ENCODE results near the gene GNLY.

GNLY gene

GRCh38 chr2:85728883-85729824, 35.0 kb downstream of the GNLY start:
- DNase-seq = peak; percentile 65 to 79
- TF ChIP-seq GATA1 (IDR thresholded peaks at IDR 0.05; ENCODE audit: low read depth, low read length) = no peak
- no peak for TF ChIP-seq POLR2A (IDR thresholded peaks at IDR 0.05; ENCODE audit: low read length)

- TF ChIP-seq GATA1 (IDR thresholded peaks at IDR 0.05; ENCODE audit: low read depth, low read length) (no peak), POLR2A (IDR thresholded peaks at IDR 0.05; ENCODE audit: low read length) (no peak)
- no peak for DNase-seq
These were observed 35.8 kb downstream of the GNLY start for GRCh38 chr2:85729825-85730510.

GRCh38 chr2:85730686-85731230, 36.6 kb downstream of the GNLY start:
- DNase-seq = no peak
- no peak for TF ChIP-seq POLR2A (IDR thresholded peaks at IDR 0.05; ENCODE audit: low read length)
- no peak for TF ChIP-seq GATA1 (IDR thresholded peaks at IDR 0.05; ENCODE audit: low read depth, low read length)

- TF ChIP-seq GATA1 (IDR thresholded peaks at IDR 0.05; ENCODE audit: low read depth, low read length) = no peak
- no peak for TF ChIP-seq POLR2A (IDR thresholded peaks at IDR 0.05; ENCODE audit: low read length)
- no peak for DNase-seq
These were observed 37.4 kb downstream of the GNLY start for GRCh38 chr2:85731606-85732005.

- TF ChIP-seq GATA1 (IDR thresholded peaks at IDR 0.05; ENCODE audit: low read depth, low read length) (no peak), POLR2A (IDR thresholded peaks at IDR 0.05; ENCODE audit: low read length) (no peak)
- no peak for DNase-seq
These were observed 38.4 kb downstream of the GNLY start for GRCh38 chr2:85732467-85733120.

GRCh38 chr2:85733121-85733960, 39.2 kb downstream of the GNLY start:
- TF ChIP-seq GATA1 (IDR thresholded peaks at IDR 0.05; ENCODE audit: low read depth, low read length) (no peak), POLR2A (IDR thresholded peaks at IDR 0.05; ENCODE audit: low read length) (no peak)
- DNase-seq = no peak

- no peak for DNase-seq
- no peak for TF ChIP-seq GATA1 (IDR thresholded peaks at IDR 0.05; ENCODE audit: low read depth, low read length)
These were observed 39.9 kb downstream of the GNLY start for GRCh38 chr2:85734015-85734414.

- TF ChIP-seq POLR2A (IDR thresholded peaks at IDR 0.05; ENCODE audit: low read length) (no peak), GATA1 (IDR thresholded peaks at IDR 0.05; ENCODE audit: low read depth, low read length) (no peak)
- DNase-seq = no peak
These were observed 40.9 kb downstream of the GNLY start for GRCh38 chr2:85734942-85735608.

- TF ChIP-seq GATA1 (IDR thresholded peaks at IDR 0.05; ENCODE audit: low read depth, low read length) (no peak), POLR2A (IDR thresholded peaks at IDR 0.05; ENCODE audit: low read length) (no peak)
- no peak for DNase-seq
These were observed 41.5 kb downstream of the GNLY start for GRCh38 chr2:85735691-85736090.

- TF ChIP-seq POLR2A (IDR thresholded peaks at IDR 0.05; ENCODE audit: low read length) = no peak
- no peak for TF ChIP-seq GATA1 (IDR thresholded peaks at IDR 0.05; ENCODE audit: low read depth, low read length)
These were observed 42.5 kb downstream of the GNLY start for GRCh38 chr2:85736456-85737355.

GRCh38 chr2:85737481-85737880, 43.3 kb downstream of the GNLY start:
- TF ChIP-seq GATA1 (IDR thresholded peaks at IDR 0.05; ENCODE audit: low read depth, low read length) (no peak), POLR2A (IDR thresholded peaks at IDR 0.05; ENCODE audit: low read length) (no peak)
- DNase-seq = no peak

More at GRCh38 chr2:85736456-85737355, 42.5 kb downstream of the GNLY start:
- DNase-seq = no peak

- DNase-seq = no peak
- TF ChIP-seq POLR2A (IDR thresholded peaks at IDR 0.05; ENCODE audit: low read length) = no peak
These were observed 43.8 kb downstream of the GNLY start for GRCh38 chr2:85737961-85738360.

Data from erythroblast (primary cell).